Neural progenitor cell (in vitro differentiated cells): Measurements from ENCODE around the gene TAC4. TPM values are rescaled to one million over a fixed set of nuclear protein-coding genes. Genes with fewer than 3 reads are reported as not detected.

ENCODE experiments used
- DNase-seq: peaks from one replicate; pipeline ENCODE4 v3.0.0-alpha.2; 2016; ENCODE audit warnings: low spot score
- H2AFZ ChIP-seq: fragments of 200-600 bp; sonication (generic); replicated peaks from 2 replicates; pipeline ENCODE4 v1.6.1; 2016; ENCODE audit warnings: antibody characterized with exemption
- H3F3A ChIP-seq: fragments of 200-600 bp; sonication (generic); 2 replicates; pipeline ENCODE4 v1.6.1; 2016; ENCODE audit warnings: antibody characterized with exemption, low read depth
- H3K27ac ChIP-seq: fragments of 200-600 bp; sonication (generic); 2 replicates; pipeline ENCODE4 v1.5.1; 2016; ENCODE audit warnings: mild to moderate bottlenecking
- H3K27me3 ChIP-seq: fragments of 200-600 bp; sonication (generic); 2 replicates; pipeline ENCODE4 v1.6.1; 2016; ENCODE audit warnings: mild to moderate bottlenecking, moderate library complexity
- H3K36me3 ChIP-seq: fragments of 200-600 bp; sonication (generic); 2 replicates; pipeline ENCODE4 v1.5.1; 2016
- H3K4me1 ChIP-seq: fragments of 200-600 bp; sonication (generic); 2 replicates; pipeline ENCODE4 v1.6.1; 2016; ENCODE audit warnings: mixed run types
- H3K4me2 ChIP-seq: fragments of 200-600 bp; sonication (generic); 2 replicates; pipeline ENCODE4 v1.6.1; 2016
- H3K4me3 ChIP-seq: fragments of 200-600 bp; sonication (generic); 2 replicates; pipeline ENCODE4 v1.5.1; 2016
- H3K79me2 ChIP-seq: fragments of 200-600 bp; sonication (generic); 2 replicates; pipeline ENCODE4 v1.6.1; 2016; ENCODE audit warnings: low read depth
- H3K9ac ChIP-seq: fragments of 200-600 bp; sonication (generic); 2 replicates; pipeline ENCODE4 v1.6.1; 2016
- H3K9me3 ChIP-seq: fragments of 200-600 bp; sonication (generic); 2 replicates; pipeline ENCODE4 v1.5.1; 2016; ENCODE audit warnings: low read depth
- H4K20me1 ChIP-seq: fragments of 200-600 bp; sonication (generic); 2 replicates; pipeline ENCODE4 v1.6.1; 2016; ENCODE audit warnings: low read depth
- H3K27ac Mint-ChIP-seq: 3 replicates; pipeline ENCODE4 v1.8.0; 2021; ENCODE audit warnings: mixed read lengths
- H3K27me3 Mint-ChIP-seq: 2 replicates; pipeline ENCODE4 v1.8.0; 2022; ENCODE audit warnings: low read depth, mild to moderate bottlenecking, inconsistent platforms, moderate library complexity, mixed read lengths; ENCODE audit not compliant: insufficient read depth
- H3K36me3 Mint-ChIP-seq: 3 replicates; pipeline ENCODE4 v1.8.0; 2021; ENCODE audit warnings: mixed read lengths
- H3K4me1 Mint-ChIP-seq: 3 replicates; pipeline ENCODE4 v1.8.0; 2021; ENCODE audit warnings: mixed read lengths
- H3K4me3 Mint-ChIP-seq: 3 replicates; pipeline ENCODE4 v1.8.0; 2021; ENCODE audit warnings: mild to moderate bottlenecking, moderate library complexity, mixed read lengths
- H3K9me3 Mint-ChIP-seq: 3 replicates; pipeline ENCODE4 v1.8.0; 2020; ENCODE audit warnings: mixed read lengths
- EZH2 ChIP-seq: fragments of 200-600 bp; sonication (generic); IDR thresholded peaks from 2 replicates; pipeline ENCODE4 v1.6.1; 2017; ENCODE audit warnings: antibody characterized with exemption, mild to moderate bottlenecking, moderate library complexity
- EZH2phosphoT487 ChIP-seq: fragments of 200-600 bp; sonication (generic); IDR thresholded peaks from 2 replicates; pipeline ENCODE4 v1.6.1; 2017; ENCODE audit warnings: antibody characterized with exemption
- total RNA-seq: library from RNA; depleted of rRNA; stranded (reverse); fragments of >200 nt; gene quantifications from 2 replicates; pipeline ENCODE4 v1.2.3, GENCODE V29; 2015; ENCODE audit warnings: low replicate concordance
- TF ChIP-seq, protein P1 (sequence below): fragments of 200-600 bp; sonication (generic); IDR thresholded peaks from 2 replicates; pipeline ENCODE4 v1.5.1; 2017; ENCODE audit warnings: antibody characterized with exemption, mild to moderate bottlenecking

Gene TAC4
- total RNA-seq, 1 donor from 2014 or later, result not detected

DNA sequence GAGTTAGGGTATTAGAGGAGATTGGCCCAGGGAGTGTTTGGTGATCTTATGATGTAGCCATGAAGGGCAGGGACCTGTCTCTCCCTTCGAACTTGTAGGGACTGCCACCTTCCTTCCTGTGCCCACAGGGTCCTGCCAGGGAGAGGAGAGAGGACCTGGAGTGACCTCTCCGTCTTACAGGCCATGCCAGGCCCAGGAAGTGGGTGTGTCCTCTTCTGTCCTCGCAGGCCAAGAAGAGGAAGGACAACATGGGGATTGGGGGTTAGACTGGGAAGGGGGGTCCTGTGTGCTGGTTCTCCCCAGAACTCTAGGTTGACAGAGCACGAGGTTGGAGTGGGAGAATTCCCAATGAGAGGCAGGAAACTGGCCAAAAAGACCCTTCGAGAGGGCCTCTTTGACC is 43.4 kb upstream of the TAC4 start:
- Mint-ChIP-seq H3K4me1 (peaks cover 2% of the 10 kb centered on the region), H3K36me3 (no peaks in the 10 kb centered on the region), H3K27ac (peak overlapping the region; percentile 37), H3K9me3 (no peaks in the 10 kb centered on the region), H3K27me3 (peaks cover 30% of the 10 kb centered on the region), H3K4me3 (no peak overlapping the region)
- Histone ChIP-seq H3K79me2 (no peaks in the 10 kb centered on the region), H3F3A (no peaks in the 10 kb centered on the region), H3K9ac (no peak overlapping the region), H4K20me1 (no peaks in the 10 kb centered on the region), H3K36me3 (no peaks in the 10 kb centered on the region), H3K9me3 (no peaks in the 10 kb centered on the region), H3K4me3 (no peak overlapping the region), H3K27ac (no peak overlapping the region), H2AFZ (no peak overlapping the region), H3K4me1 (peaks cover 7% of the 10 kb centered on the region), H3K4me2 (no peak overlapping the region), H3K27me3 (peaks cover 56% of the 10 kb centered on the region)
- no peak for DNase-seq
- TF ChIP-seq EZH2phosphoT487, result no peak
- TF ChIP-seq, protein P1, sequence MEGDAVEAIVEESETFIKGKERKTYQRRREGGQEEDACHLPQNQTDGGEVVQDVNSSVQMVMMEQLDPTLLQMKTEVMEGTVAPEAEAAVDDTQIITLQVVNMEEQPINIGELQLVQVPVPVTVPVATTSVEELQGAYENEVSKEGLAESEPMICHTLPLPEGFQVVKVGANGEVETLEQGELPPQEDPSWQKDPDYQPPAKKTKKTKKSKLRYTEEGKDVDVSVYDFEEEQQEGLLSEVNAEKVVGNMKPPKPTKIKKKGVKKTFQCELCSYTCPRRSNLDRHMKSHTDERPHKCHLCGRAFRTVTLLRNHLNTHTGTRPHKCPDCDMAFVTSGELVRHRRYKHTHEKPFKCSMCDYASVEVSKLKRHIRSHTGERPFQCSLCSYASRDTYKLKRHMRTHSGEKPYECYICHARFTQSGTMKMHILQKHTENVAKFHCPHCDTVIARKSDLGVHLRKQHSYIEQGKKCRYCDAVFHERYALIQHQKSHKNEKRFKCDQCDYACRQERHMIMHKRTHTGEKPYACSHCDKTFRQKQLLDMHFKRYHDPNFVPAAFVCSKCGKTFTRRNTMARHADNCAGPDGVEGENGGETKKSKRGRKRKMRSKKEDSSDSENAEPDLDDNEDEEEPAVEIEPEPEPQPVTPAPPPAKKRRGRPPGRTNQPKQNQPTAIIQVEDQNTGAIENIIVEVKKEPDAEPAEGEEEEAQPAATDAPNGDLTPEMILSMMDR, result no peak
- no peak for TF ChIP-seq EZH2

DNA sequence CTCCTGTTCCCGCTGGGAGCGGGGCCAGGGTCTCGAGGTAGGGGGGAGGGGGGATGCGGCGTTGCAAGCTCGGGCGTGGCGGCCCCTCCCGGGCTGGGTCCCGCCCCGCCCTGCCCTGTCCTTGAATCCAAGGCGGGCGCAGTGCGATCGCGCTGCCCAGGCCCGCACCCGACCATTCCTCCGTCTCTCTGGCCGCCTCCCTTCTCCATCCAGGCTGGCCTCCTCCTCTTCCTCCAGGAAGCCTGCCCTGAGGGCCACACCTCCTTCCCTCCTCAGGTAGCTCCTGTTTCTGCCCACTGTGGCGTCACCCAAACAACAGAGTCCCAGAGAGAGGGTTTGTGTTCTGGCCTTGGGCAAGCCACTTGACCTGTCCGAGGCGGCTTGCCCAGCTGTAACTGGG is 43.0 kb upstream of the TAC4 start:
- H3K4me1 ChIP-seq, result peaks cover 7% of the 10 kb centered on the region
- no peak overlapping the region for H2AFZ ChIP-seq
- no peak for TF ChIP-seq EZH2
- TF ChIP-seq, protein P1, result no peak
- TF ChIP-seq EZH2phosphoT487, result no peak
- Mint-ChIP-seq H3K27me3 (peaks cover 30% of the 10 kb centered on the region), H3K4me3 (peak overlapping the region; percentile 24), H3K36me3 (no peaks in the 10 kb centered on the region), H3K27ac (peak overlapping the region; percentile 37), H3K4me1 (peaks cover 2% of the 10 kb centered on the region), H3K9me3 (no peaks in the 10 kb centered on the region)
- no peak for DNase-seq
- H3K27ac ChIP-seq, result no peak overlapping the region
- no peaks in the 10 kb centered on the region for H3K36me3 ChIP-seq
- H3K4me3 ChIP-seq, result no peak overlapping the region
- no peaks in the 10 kb centered on the region for H4K20me1 ChIP-seq
- H3K79me2 ChIP-seq, result no peaks in the 10 kb centered on the region
- no peaks in the 10 kb centered on the region for H3K9me3 ChIP-seq
- peaks cover 53% of the 10 kb centered on the region for H3K27me3 ChIP-seq
- H3K9ac ChIP-seq, result no peak overlapping the region
- no peak overlapping the region for H3K4me2 ChIP-seq
- H3F3A ChIP-seq, result no peaks in the 10 kb centered on the region

DNA sequence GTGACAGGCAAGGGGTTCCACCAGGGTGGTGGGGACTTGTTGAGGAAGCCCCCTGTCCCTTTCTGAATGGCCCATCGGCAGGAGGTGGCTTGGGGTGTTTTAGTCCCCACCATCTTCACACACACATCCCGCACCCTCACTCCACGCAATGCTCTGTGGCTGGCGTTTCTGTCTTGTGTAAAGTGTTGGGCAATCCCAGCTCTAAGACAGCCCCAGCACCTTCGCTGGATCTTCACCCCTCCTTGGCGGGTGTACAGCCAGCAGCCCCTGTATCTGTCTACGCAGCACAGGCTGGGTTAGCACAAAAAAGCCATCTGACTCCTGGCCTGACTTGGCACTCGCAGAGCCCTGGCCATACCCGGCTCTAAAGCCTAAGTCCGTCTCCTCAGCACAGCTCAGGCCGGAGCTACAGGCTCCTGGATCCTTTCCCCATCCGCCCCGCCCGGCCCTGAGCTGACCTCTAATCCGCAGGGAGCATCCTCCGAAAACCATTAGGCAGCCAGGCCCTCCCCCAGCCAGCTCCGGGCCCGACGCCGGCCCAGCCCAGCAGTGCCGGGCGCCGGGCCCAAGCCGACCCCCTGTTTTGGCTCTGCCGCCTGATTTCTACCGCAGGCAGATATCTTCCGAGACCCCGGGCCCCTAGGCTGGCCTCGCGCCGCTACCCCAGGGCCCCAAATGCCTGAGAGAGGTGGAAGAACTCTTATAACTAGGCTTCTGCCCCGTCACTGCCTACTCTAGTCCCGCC is 42.4 kb upstream of the TAC4 start:
- no peaks in the 10 kb centered on the region for H3K9me3 Mint-ChIP-seq
- H3K27ac Mint-ChIP-seq, result no peak overlapping the region
- H4K20me1 ChIP-seq, result no peaks in the 10 kb centered on the region
- no peaks in the 10 kb centered on the region for H3F3A ChIP-seq
- H3K9ac ChIP-seq, result no peak overlapping the region
- peaks cover 2% of the 10 kb centered on the region for H3K4me1 Mint-ChIP-seq
- no peak overlapping the region for H3K27ac ChIP-seq
- H3K9me3 ChIP-seq, result no peaks in the 10 kb centered on the region
- H3K4me3 Mint-ChIP-seq, result no peak overlapping the region
- no peak overlapping the region for H2AFZ ChIP-seq
- TF ChIP-seq, protein P1, result no peak
- TF ChIP-seq EZH2 (peak; percentile 51), EZH2phosphoT487 (no peak)
- no peak overlapping the region for H3K4me2 ChIP-seq
- H3K4me1 ChIP-seq, result peaks cover 7% of the 10 kb centered on the region
- H3K79me2 ChIP-seq, result no peaks in the 10 kb centered on the region
- peak; percentile 62 for DNase-seq
- peaks cover 30% of the 10 kb centered on the region for H3K27me3 Mint-ChIP-seq
- H3K4me3 ChIP-seq, result no peak overlapping the region
- no peaks in the 10 kb centered on the region for H3K36me3 ChIP-seq
- peaks cover 49% of the 10 kb centered on the region for H3K27me3 ChIP-seq
- H3K36me3 Mint-ChIP-seq, result no peaks in the 10 kb centered on the region
